ENCODE measurements around the gene HOXC10. TPM values are rescaled to one million over a fixed set of nuclear protein-coding genes. Genes with fewer than 3 reads are reported as not detected.

The HOXC10 gene
- total and polyA plus RNA-seq, 2 of the 8 experiments (the other 6 are each of a cell fraction or from before 2014, with no cell fraction given): not detected

DNA sequence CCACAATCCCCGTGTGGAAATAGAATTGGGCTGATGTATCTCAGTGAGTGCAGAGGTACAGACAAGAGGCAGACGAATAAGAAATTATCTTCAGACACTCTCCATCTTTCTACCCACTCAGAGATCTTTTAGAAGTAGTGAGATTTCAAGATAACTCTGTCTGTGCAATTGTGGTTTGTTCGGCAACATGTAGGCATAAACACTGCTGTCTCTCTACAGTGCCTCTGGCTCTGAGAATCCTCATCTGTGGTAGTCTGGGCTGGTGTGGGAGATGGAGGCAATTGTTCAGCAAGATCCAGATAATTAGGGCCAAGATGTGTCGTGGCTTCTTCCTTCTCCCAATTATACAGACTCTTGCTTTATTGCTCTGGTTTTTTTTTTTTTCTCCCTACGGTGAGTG, 43.2 kb upstream of the HOXC10 start:
- FAIRE-seq (no peak), DNase-seq (ENCODE audit: low read depth in 1 of 2, low spot score in 2 of 2) (peak in 1 of 2 experiments; percentile 32)
- Histone ChIP-seq H3K36me3 (ENCODE audit: control insufficient read depth in 2 of 4, insufficient read depth in 4 of 4, low read length in 3 of 4) (peaks cover 0 to 4% (median 0%) of the 10 kb centered on the region in 4 experiments; a peak in 1 of 8 replicates), H2BK15ac (ENCODE audit: low read length) (no peak overlapping the region), H4K8ac (ENCODE audit: extremely low read depth, insufficient read depth, low read length) (no peak overlapping the region), H4K5ac (ENCODE audit: insufficient read length, low read depth, low read length) (no peak overlapping the region), H2AK5ac (ENCODE audit: low read depth, low read length) (no peak overlapping the region), H3K9ac (replicated peaks in 1 of 4; ENCODE audit: extremely low read depth in 1 of 4, low read depth in 3 of 4, low read length in 3 of 4) (no peak overlapping the region), H3K79me2 (ENCODE audit: control insufficient read depth in 1 of 2, insufficient read depth in 2 of 2, low read length in 2 of 2) (no peaks in the 10 kb centered on the region), H3K14ac (ENCODE audit: insufficient read length) (no peak overlapping the region), H3K9me3 (ENCODE audit: insufficient read depth in 2 of 2, low read depth in 1 of 2, low read length in 1 of 2) (no peaks in the 10 kb centered on the region), H2AFZ (ENCODE audit: low read length) (no peak overlapping the region), H3K79me1 (ENCODE audit: low read depth, low read length) (no peaks in the 10 kb centered on the region), H3K4me2 (ENCODE audit: insufficient read depth in 1 of 2, low read depth in 2 of 2, low read length in 2 of 2) (no peak overlapping the region), H3K4ac (replicated peaks; ENCODE audit: insufficient read length, low read depth, low read length) (no peak overlapping the region), H2BK12ac (ENCODE audit: low read depth, low read length) (no peak overlapping the region), H3K27me3 (replicated peaks in 1 of 4; ENCODE audit: control insufficient read depth in 3 of 4, extremely low read depth in 1 of 4, insufficient read depth in 3 of 4, low read length in 3 of 4) (peaks cover 90 to 100% (median 97%) of the 10 kb centered on the region in 4 experiments), H3K23me2 (ENCODE audit: low read depth, low read length) (no peaks in the 10 kb centered on the region), H3K4me1 (replicated peaks in 1 of 4; ENCODE audit: control insufficient read depth in 3 of 4, insufficient read depth in 4 of 4, low read length in 3 of 4) (peaks cover 0 to 6% (median 5%) of the 10 kb centered on the region in 4 experiments; a peak in 4 of 7 replicates), H2BK5ac (ENCODE audit: low read depth, low read length) (no peak overlapping the region), H3K18ac (ENCODE audit: extremely low read depth, low read length) (no peak overlapping the region), H3K23ac (ENCODE audit: insufficient read length) (no peak overlapping the region), H3K4me3 (ENCODE audit: extremely low read depth in 1 of 4, insufficient read depth in 2 of 4, low read depth in 3 of 4, low read length in 4 of 4) (no peak overlapping the region), H4K91ac (replicated peaks; ENCODE audit: insufficient read length, low read length) (no peak overlapping the region), H2BK120ac (replicated peaks; ENCODE audit: low read depth, low read length) (no peak overlapping the region), H3K56ac (replicated peaks; ENCODE audit: insufficient read length, low read depth, low read length) (no peak overlapping the region), H4K20me1 (replicated peaks in 1 of 2; ENCODE audit: control insufficient read depth in 1 of 2, insufficient read depth in 2 of 2, low read length in 2 of 2) (peaks cover 12 to 27% of the 10 kb centered on the region in 2 experiments), H2BK20ac (ENCODE audit: low read length) (no peak overlapping the region), H3K27ac (ENCODE audit: low read depth, low read length) (no peak overlapping the region)
- 34% methylated on average over 4 of the region's 5 CpGs; no CpG with 5 or more reads in 1 of the 2 experiments for WGBS, 2 experiments (ENCODE audit: extremely low coverage in 1 of 2, insufficient coverage in 1 of 2, insufficient read length in 1 of 2, insufficient replicate concordance in 2 of 2, low coverage in 1 of 2, low lambda C conversion rate in 2 of 2, missing lambda C conversion rate in 1 of 2)
- ChIA-PET POLR2A (ENCODE audit: partially characterized antibody) (no interaction called here), CTCF (ENCODE audit: partially characterized antibody) (interaction anchor here (0.6 to 2.5 kb wide), 3 partner anchors 11 to 173 kb away, joined by 3 to 9 read pairs (median 3); no protein-coding TSS in a partner anchor)
- TF ChIP-seq RNF2 (IDR thresholded peaks at IDR 0.05; ENCODE audit: borderline replicate concordance, low read depth, low read length, missing control alignments, poor library complexity, severe bottlenecking) (no peak), SUZ12 (IDR thresholded peaks at IDR 0.05; ENCODE audit: low read length) (peak; percentile 33), CREB1 (IDR thresholded peaks at IDR 0.05) (no peak), EZH2 (IDR thresholded peaks at IDR 0.05; ENCODE audit: low read depth, low read length, severe bottlenecking) (peak; percentile 54), SP2 (IDR thresholded peaks at IDR 0.05; ENCODE audit: low read length) (no peak)
